ENCODE results near the gene NTN1. TPM values are rescaled to one million over a fixed set of nuclear protein-coding genes. Genes with fewer than 3 reads are reported as not detected.

Gene NTN1
- total RNA-seq, 1 experiment from 2014 or later: 0.94 TPM

- no peaks in the 10 kb centered on the region for H3K36me3 Mint-ChIP-seq (ENCODE audit: insufficient read depth, unreplicated experiment)
- no peak overlapping the region for H3K27ac Mint-ChIP-seq (ENCODE audit: unreplicated experiment)
- no peak overlapping the region for H3K4me3 Mint-ChIP-seq (ENCODE audit: low read depth, unreplicated experiment)
- no peaks in the 10 kb centered on the region for H3K4me1 Mint-ChIP-seq (ENCODE audit: low read depth, unreplicated experiment)
- CTCF ChIA-PET: no interaction called here
- BruUV-seq (replicated peaks): no TSS peak
- peaks cover 25% of the 10 kb centered on the region for H3K27me3 Mint-ChIP-seq (ENCODE audit: unreplicated experiment)
- TF ChIP-seq CTCF (IDR thresholded peaks at IDR 0.05; ENCODE audit: unreplicated experiment): no peak
- intact Hi-C loops (cut with micrococcal nuclease; ENCODE audit: unreplicated experiment): no loop called here
- no peaks in the 10 kb centered on the region for H3K9me3 Mint-ChIP-seq (ENCODE audit: low read depth, unreplicated experiment)
- no peak for DNase-seq
Measured at GRCh38 chr17:9174779-9175574, 153.7 kb downstream of the NTN1 start.

- intact Hi-C loops (cut with micrococcal nuclease; ENCODE audit: unreplicated experiment): no loop called here
- CTCF ChIA-PET: no interaction called here
- H3K27ac Mint-ChIP-seq (ENCODE audit: unreplicated experiment): no peak overlapping the region
- DNase-seq: no peak
- BruUV-seq (replicated peaks): no TSS peak
- no peak for TF ChIP-seq CTCF (IDR thresholded peaks at IDR 0.05; ENCODE audit: unreplicated experiment)
- no peaks in the 10 kb centered on the region for H3K4me1 Mint-ChIP-seq (ENCODE audit: low read depth, unreplicated experiment)
- no peak overlapping the region for H3K4me3 Mint-ChIP-seq (ENCODE audit: low read depth, unreplicated experiment)
- peaks cover 25% of the 10 kb centered on the region for H3K27me3 Mint-ChIP-seq (ENCODE audit: unreplicated experiment)
- H3K36me3 Mint-ChIP-seq (ENCODE audit: insufficient read depth, unreplicated experiment): no peaks in the 10 kb centered on the region
- H3K9me3 Mint-ChIP-seq (ENCODE audit: low read depth, unreplicated experiment): no peaks in the 10 kb centered on the region
Measured at GRCh38 chr17:9175700-9176467, 154.6 kb downstream of the NTN1 start.

- CTCF ChIA-PET: no interaction called here
- no peak for TF ChIP-seq CTCF (IDR thresholded peaks at IDR 0.05; ENCODE audit: unreplicated experiment)
- no TSS peak for BruUV-seq (replicated peaks)
- Mint-ChIP-seq H3K27ac (ENCODE audit: unreplicated experiment) (no peak overlapping the region), H3K4me3 (ENCODE audit: low read depth, unreplicated experiment) (no peak overlapping the region), H3K36me3 (ENCODE audit: insufficient read depth, unreplicated experiment) (no peaks in the 10 kb centered on the region), H3K27me3 (ENCODE audit: unreplicated experiment) (peaks cover 25% of the 10 kb centered on the region), H3K9me3 (ENCODE audit: low read depth, unreplicated experiment) (no peaks in the 10 kb centered on the region), H3K4me1 (ENCODE audit: low read depth, unreplicated experiment) (no peaks in the 10 kb centered on the region)
- intact Hi-C loops (cut with micrococcal nuclease; ENCODE audit: unreplicated experiment): no loop called here
- DNase-seq: no peak
Measured at GRCh38 chr17:9177212-9177611, 155.9 kb downstream of the NTN1 start.

- CTCF ChIA-PET: no interaction called here
- no peak for TF ChIP-seq CTCF (IDR thresholded peaks at IDR 0.05; ENCODE audit: unreplicated experiment)
- no peaks in the 10 kb centered on the region for H3K4me1 Mint-ChIP-seq (ENCODE audit: low read depth, unreplicated experiment)
- H3K4me3 Mint-ChIP-seq (ENCODE audit: low read depth, unreplicated experiment): no peak overlapping the region
- BruUV-seq (replicated peaks): no TSS peak
- H3K36me3 Mint-ChIP-seq (ENCODE audit: insufficient read depth, unreplicated experiment): no peaks in the 10 kb centered on the region
- no peak for DNase-seq
- H3K27ac Mint-ChIP-seq (ENCODE audit: unreplicated experiment): no peak overlapping the region
- intact Hi-C loops (cut with micrococcal nuclease; ENCODE audit: unreplicated experiment): no loop called here
- H3K27me3 Mint-ChIP-seq (ENCODE audit: unreplicated experiment): peaks cover 26% of the 10 kb centered on the region
- H3K9me3 Mint-ChIP-seq (ENCODE audit: low read depth, unreplicated experiment): no peaks in the 10 kb centered on the region
Measured at GRCh38 chr17:9178319-9178718, 157.0 kb downstream of the NTN1 start.

Data from Calu3 (cell line).